Panc1 (cell line): ENCODE results near the gene FDXACB1.

Experiments used
- CTCF ChIP-seq: fragments of 450-650 bp; IDR thresholded peaks from 2 replicates; pipeline ENCODE4 v1.5.1; 2017; ENCODE audit warnings: mild to moderate bottlenecking
- POLR2AphosphoS5 ChIP-seq: IDR thresholded peaks from 2 replicates; pipeline ENCODE4 v1.6.1; 2012; ENCODE audit warnings: mild to moderate bottlenecking, low read depth, low read length, moderate library complexity
- REST ChIP-seq, 2 experiments: IDR thresholded peaks; 2 replicates each; pipeline ENCODE4 v1.6.1; 2011 to 2012; ENCODE audit warnings: low read depth in 2 of 2, control low read depth in 1 of 2, low read length in 1 of 2, mild to moderate bottlenecking in 1 of 2, moderate library complexity in 1 of 2; ENCODE audit not compliant: insufficient read depth in 1 of 2
- SIN3A ChIP-seq: IDR thresholded peaks from 2 replicates; pipeline ENCODE4 v1.6.1; 2012; ENCODE audit warnings: low read depth, mild to moderate bottlenecking, low read length, moderate library complexity, borderline replicate concordance; ENCODE audit not compliant: insufficient read depth

GRCh38 chr11:111840143-111840542 lies 38.8 kb downstream of the FDXACB1 start:
- TF ChIP-seq CTCF (no peak), SIN3A (no peak), REST (IDR thresholded peaks at IDR 0.05; ENCODE audit: insufficient read depth in 1 of 2, low read depth in 2 of 2, low read length in 1 of 2) (no peak), POLR2AphosphoS5 (no peak)
